Endodermal cell (in vitro differentiated cells): ENCODE measurements around the gene MPZL1. TPM values are rescaled to one million over a fixed set of nuclear protein-coding genes. Genes with fewer than 3 reads are reported as not detected.

ENCODE experiments used
- DNase-seq: peaks from one replicate; pipeline ENCODE4 v3.0.0-alpha.2; 2017
- H3K27ac ChIP-seq: 2 replicates; pipeline ENCODE4 v1.5.1; 2013; ENCODE audit warnings: mild to moderate bottlenecking, low read depth, low read length, moderate library complexity
- H3K27me3 ChIP-seq: 2 replicates; pipeline ENCODE4 v1.6.1; 2013; ENCODE audit warnings: mild to moderate bottlenecking, low read length, moderate library complexity; ENCODE audit not compliant: insufficient read depth, control insufficient read depth, poor library complexity, severe bottlenecking
- H3K36me3 ChIP-seq: 2 replicates; pipeline ENCODE4 v1.7.0; 2013; ENCODE audit warnings: mild to moderate bottlenecking, low read length, moderate library complexity; ENCODE audit not compliant: control insufficient read depth, insufficient read depth
- H3K4me1 ChIP-seq: one replicate; pipeline ENCODE4 v1.7.0; 2013; ENCODE audit warnings: low read length; ENCODE audit not compliant: control insufficient read depth, insufficient read depth
- H3K4me3 ChIP-seq: 2 replicates; pipeline ENCODE4 v1.5.1; 2013; ENCODE audit warnings: mild to moderate bottlenecking, low read length, moderate library complexity
- H3K9ac ChIP-seq: 2 replicates; pipeline ENCODE4 v1.6.1; 2013; ENCODE audit warnings: mild to moderate bottlenecking, low read length, moderate library complexity; ENCODE audit not compliant: poor library complexity, severe bottlenecking; ENCODE audit errors: extremely low read depth
- H3K9me3 ChIP-seq: 2 replicates; pipeline ENCODE4 v1.6.1; 2013; ENCODE audit warnings: mild to moderate bottlenecking, low read length, moderate library complexity; ENCODE audit not compliant: control insufficient read depth
- H3K27ac Mint-ChIP-seq: 2 replicates; pipeline ENCODE4 v1.8.0; 2020; ENCODE audit warnings: mixed read lengths
- H3K27me3 Mint-ChIP-seq: 2 replicates; pipeline ENCODE4 v1.8.0; 2021; ENCODE audit warnings: mild to moderate bottlenecking, mixed read lengths; ENCODE audit not compliant: insufficient read depth
- H3K36me3 Mint-ChIP-seq: 2 replicates; pipeline ENCODE4 v1.8.0; 2020; ENCODE audit warnings: low read depth, mixed read lengths
- H3K4me1 Mint-ChIP-seq: 2 replicates; pipeline ENCODE4 v1.8.0; 2020; ENCODE audit warnings: mixed read lengths
- H3K4me3 Mint-ChIP-seq: 2 replicates; pipeline ENCODE4 v1.8.0; 2020; ENCODE audit warnings: mild to moderate bottlenecking, moderate library complexity, mixed read lengths
- H3K9me3 Mint-ChIP-seq: 2 replicates; pipeline ENCODE4 v1.8.0; 2020; ENCODE audit warnings: mild to moderate bottlenecking, mixed read lengths
- WGBS, 2 experiments: methylation state at CpG; one replicate each; pipeline versions ENCODE4 v1.1.5 to v1.1.7; 2013; ENCODE audit warnings: missing lambda C conversion rate in 2 of 2, mixed read lengths in 1 of 2; ENCODE audit not compliant: insufficient coverage in 1 of 2, insufficient read length in 1 of 2; 5-methylcytosine and 5-hydroxymethylcytosine counted together
- long read RNA-seq, 4 experiments: library from polyadenylated mRNA in 2 of 4; library from RNA in 1 of 4; library from capped mRNA in 1 of 4; stranded (forward) in 3 of 4; unstranded in 1 of 4; transcript quantifications; one replicate each; pipeline ENCODE4 v2.0.0, GENCODE V29; 2020 to 2021; ENCODE audit warnings: inconsistent platforms in 1 of 4
- polyA plus RNA-seq, 2 experiments: library from polyadenylated mRNA; stranded (reverse); fragments of 50-300 nt; gene quantifications; one replicate each; pipeline ENCODE4 v1.2.3, GENCODE V29; 2013
- total RNA-seq, 2 donors: library from RNA; stranded (reverse); fragmentation: NEBNext Ultra II Directional in 1 of 2; extraction: Animal tissue kit (Norgen Biotek cat#: 25700) in 1 of 2; gene quantifications; 2 replicates in 1 of 2; 3 replicates in 1 of 2; pipeline ENCODE4 v1.2.1, GENCODE V29; 2021
- TF ChIP-seq, protein P1 (sequence below): fragments of 200-600 bp; sonication (generic); conservative IDR thresholded peaks from 2 replicates; pipeline ENCODE4 v1.5.0; 2021; ENCODE audit warnings: antibody characterized with exemption, mild to moderate bottlenecking

The MPZL1 gene
- 100 to 1,000 TPM; 111 to 114 TPM for total RNA-seq
- 72.9 TPM for polyA plus RNA-seq (2013, experiment 1 of 2)
- polyA plus RNA-seq (2013, experiment 2 of 2), result 82.6 TPM
- long read RNA-seq, experiment 1, full-length matches to known transcripts, result 9 of 20 reads
- long read RNA-seq, experiment 1, partial matches to known transcripts, result 2 of 20 reads
- long read RNA-seq, experiment 1, other reads (novel, unspliced or antisense), result 9 of 20 reads
- long read RNA-seq, experiment 2, full-length matches to known transcripts, result 151 of 189 reads
- long read RNA-seq, experiment 2, partial matches to known transcripts, result 24 of 189 reads
- long read RNA-seq, experiment 2, other reads (novel, unspliced or antisense), result 14 of 189 reads
- long read RNA-seq, experiment 3, full-length matches to known transcripts, result 378 of 421 reads
- long read RNA-seq, experiment 3, partial matches to known transcripts, result 3 of 421 reads
- long read RNA-seq, experiment 3, other reads (novel, unspliced or antisense), result 40 of 421 reads
- long read RNA-seq, experiment 4, partial matches to known transcripts, result 0 of 4 reads
- long read RNA-seq, experiment 4, other reads (novel, unspliced or antisense), result 3 of 4 reads

DNA sequence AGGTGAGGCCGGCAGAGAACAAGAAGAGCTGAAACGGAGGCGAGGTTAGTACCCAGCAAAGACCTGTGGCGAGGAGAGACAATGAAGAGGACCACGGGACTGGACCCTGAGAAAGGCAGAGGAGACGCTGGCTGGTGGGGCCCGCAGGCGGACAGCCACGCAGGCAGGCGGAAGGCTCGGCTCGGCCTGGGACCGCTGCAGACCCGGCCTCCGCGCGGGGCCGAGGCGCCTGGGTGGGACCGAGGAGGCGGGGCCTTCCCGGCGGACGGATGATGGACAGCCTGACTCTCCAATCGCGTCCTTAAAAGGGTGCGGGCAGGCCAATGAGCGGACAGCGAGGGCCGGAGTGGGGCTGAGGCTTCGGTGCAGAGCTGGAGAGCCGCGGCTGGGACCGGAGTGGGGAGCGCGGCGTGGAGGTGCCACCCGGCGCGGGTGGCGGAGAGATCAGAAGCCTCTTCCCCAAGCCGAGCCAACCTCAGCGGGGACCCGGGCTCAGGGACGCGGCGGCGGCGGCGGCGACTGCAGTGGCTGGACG is at the start of gene MPZL1:
MPZL1 (plus strand) TSS at position 366 of the 535 bp plus-strand sequence. CDS start 170 bp downstream, outside the sequence.
- WGBS, 2 experiments, result 0 to 1% methylated on average over 15 to 52 of the region's 52 CpGs
- Histone ChIP-seq H3K36me3 (no peaks in the 10 kb centered on the region), H3K27me3 (no peaks in the 10 kb centered on the region), H3K9me3 (no peaks in the 10 kb centered on the region), H3K27ac (peak within 1 kb of the TSS; percentile 4), H3K4me1 (no peaks in the 10 kb centered on the region), H3K4me3 (peak within 1 kb of the TSS; percentile 86), H3K9ac (peak within 1 kb of the TSS; percentile 53)
- Mint-ChIP-seq H3K27ac (peak within 1 kb of the TSS; percentile 77), H3K4me3 (peak within 1 kb of the TSS; percentile 77), H3K27me3 (no peaks in the 10 kb centered on the region), H3K4me1 (peaks cover 56% of the 10 kb centered on the region), H3K9me3 (no peaks in the 10 kb centered on the region), H3K36me3 (no peaks in the 10 kb centered on the region)
- DNase-seq, result peak; percentile 98
- TF ChIP-seq, protein P1, sequence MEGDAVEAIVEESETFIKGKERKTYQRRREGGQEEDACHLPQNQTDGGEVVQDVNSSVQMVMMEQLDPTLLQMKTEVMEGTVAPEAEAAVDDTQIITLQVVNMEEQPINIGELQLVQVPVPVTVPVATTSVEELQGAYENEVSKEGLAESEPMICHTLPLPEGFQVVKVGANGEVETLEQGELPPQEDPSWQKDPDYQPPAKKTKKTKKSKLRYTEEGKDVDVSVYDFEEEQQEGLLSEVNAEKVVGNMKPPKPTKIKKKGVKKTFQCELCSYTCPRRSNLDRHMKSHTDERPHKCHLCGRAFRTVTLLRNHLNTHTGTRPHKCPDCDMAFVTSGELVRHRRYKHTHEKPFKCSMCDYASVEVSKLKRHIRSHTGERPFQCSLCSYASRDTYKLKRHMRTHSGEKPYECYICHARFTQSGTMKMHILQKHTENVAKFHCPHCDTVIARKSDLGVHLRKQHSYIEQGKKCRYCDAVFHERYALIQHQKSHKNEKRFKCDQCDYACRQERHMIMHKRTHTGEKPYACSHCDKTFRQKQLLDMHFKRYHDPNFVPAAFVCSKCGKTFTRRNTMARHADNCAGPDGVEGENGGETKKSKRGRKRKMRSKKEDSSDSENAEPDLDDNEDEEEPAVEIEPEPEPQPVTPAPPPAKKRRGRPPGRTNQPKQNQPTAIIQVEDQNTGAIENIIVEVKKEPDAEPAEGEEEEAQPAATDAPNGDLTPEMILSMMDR, result no peak

DNA sequence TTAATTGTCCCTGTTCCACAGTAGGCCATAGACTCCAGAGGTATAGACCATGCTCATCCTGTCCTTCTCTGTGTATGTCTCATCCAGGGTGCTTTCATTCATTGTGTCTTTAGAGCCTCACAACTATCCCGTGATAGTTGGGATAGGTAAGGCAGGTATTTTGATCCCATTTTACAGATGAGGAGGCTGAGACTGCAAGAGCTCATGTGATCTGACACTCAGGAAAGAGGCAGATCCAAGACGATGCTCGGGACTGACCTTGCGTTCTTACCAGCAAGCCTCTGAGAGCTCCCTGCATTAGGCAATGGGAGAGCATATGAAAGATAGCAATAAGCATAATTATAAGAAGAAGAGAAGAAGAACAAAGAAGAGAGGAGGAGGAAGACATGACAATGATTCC is 49.0 kb upstream of the MPZL1 start:
- peaks cover 7% of the 10 kb centered on the region for H3K4me1 Mint-ChIP-seq
- DNase-seq, result no peak
- Histone ChIP-seq H3K4me3 (no peak overlapping the region), H3K9ac (no peak overlapping the region), H3K4me1 (peaks cover 7% of the 10 kb centered on the region), H3K27ac (no peak overlapping the region), H3K9me3 (no peaks in the 10 kb centered on the region), H3K36me3 (no peaks in the 10 kb centered on the region), H3K27me3 (peaks cover 3% of the 10 kb centered on the region)
- TF ChIP-seq, protein P1, result no peak
- 69 to 70% methylated on average over 4 of the region's 4 CpGs for WGBS, 2 experiments
- H3K27ac Mint-ChIP-seq, result no peak overlapping the region
- no peaks in the 10 kb centered on the region for H3K36me3 Mint-ChIP-seq
- H3K27me3 Mint-ChIP-seq, result no peaks in the 10 kb centered on the region
- no peaks in the 10 kb centered on the region for H3K9me3 Mint-ChIP-seq
- no peak overlapping the region for H3K4me3 Mint-ChIP-seq

DNA sequence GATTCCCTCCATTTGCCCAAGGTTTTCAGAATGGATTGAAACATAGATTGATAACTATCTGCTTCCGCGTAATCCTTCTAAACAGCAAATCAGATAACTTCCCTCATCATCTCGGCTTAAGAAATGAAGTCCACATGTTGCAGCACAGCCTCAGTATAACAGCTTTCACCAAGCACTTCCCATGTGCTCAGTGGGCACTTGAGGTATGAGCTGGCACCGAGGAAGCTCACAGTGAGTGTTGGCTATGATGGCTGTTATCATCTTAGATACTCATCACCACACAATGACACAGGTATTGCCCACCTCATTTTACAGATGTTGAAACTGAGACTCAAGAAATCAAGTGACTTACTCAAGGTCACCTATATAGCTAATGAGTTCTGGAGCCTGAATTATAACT is 48.5 kb upstream of the MPZL1 start:
- no peaks in the 10 kb centered on the region for H3K9me3 ChIP-seq
- no peaks in the 10 kb centered on the region for H3K9me3 Mint-ChIP-seq
- WGBS, 2 experiments, result 95 to 100% methylated on average over 4 of the region's 4 CpGs
- H3K27me3 ChIP-seq, result peaks cover 3% of the 10 kb centered on the region
- H3K27ac ChIP-seq, result no peak overlapping the region
- H3K9ac ChIP-seq, result no peak overlapping the region
- no peaks in the 10 kb centered on the region for H3K36me3 ChIP-seq
- peaks cover 7% of the 10 kb centered on the region for H3K4me1 Mint-ChIP-seq
- no peak for DNase-seq
- no peak overlapping the region for H3K4me3 Mint-ChIP-seq
- H3K27me3 Mint-ChIP-seq, result no peaks in the 10 kb centered on the region
- H3K27ac Mint-ChIP-seq, result no peak overlapping the region
- TF ChIP-seq, protein P1, result no peak
- H3K36me3 Mint-ChIP-seq, result no peaks in the 10 kb centered on the region
- peaks cover 9% of the 10 kb centered on the region for H3K4me1 ChIP-seq
- H3K4me3 ChIP-seq, result no peak overlapping the region
